Measurements from ENCODE around the gene KBTBD13. TPM values are rescaled to one million over a fixed set of nuclear protein-coding genes. Genes with fewer than 3 reads are reported as not detected.

The KBTBD13 gene
- total and polyA plus RNA-seq, 2 experiments from 2014 or later = not detected

GRCh38 chr15:65085207-65085753 is 8.7 kb downstream of the KBTBD13 start:
- Mint-ChIP-seq H3K27me3 (ENCODE audit: insufficient read depth, low read depth, poor library complexity) (peaks cover 17% of the 10 kb centered on the region), H3K27ac (no peak overlapping the region), H3K4me3 (no peak overlapping the region), H3K9me3 (no peaks in the 10 kb centered on the region), H3K36me3 (ENCODE audit: low read depth) (no peaks in the 10 kb centered on the region), H3K4me1 (peaks cover 68% of the 10 kb centered on the region)
- H2AFZ ChIP-seq = no peak overlapping the region
- H3K4me1 ChIP-seq (ENCODE audit: insufficient read depth) = peaks cover 41% of the 10 kb centered on the region
- peaks cover 21% of the 10 kb centered on the region for H3F3A ChIP-seq (replicated peaks; ENCODE audit: low read depth)
- H3K79me2 ChIP-seq (replicated peaks; ENCODE audit: insufficient read depth) = no peaks in the 10 kb centered on the region
- ATAC-seq (no peak), DNase-seq (ENCODE audit: low spot score) (no peak)
- H3K4me2 ChIP-seq = no peak overlapping the region
- no peaks in the 10 kb centered on the region for H4K20me1 ChIP-seq (replicated peaks; ENCODE audit: insufficient read depth)
- no peak overlapping the region for H3K4me3 ChIP-seq
- no peak overlapping the region for H3K27ac ChIP-seq (ENCODE audit: low read depth)
- no peaks in the 10 kb centered on the region for H3K9me2 ChIP-seq (ENCODE audit: insufficient read depth)
- TF ChIP-seq ZNF114 (CRISPR knock-in tag; IDR thresholded peaks at IDR 0.05) = no peak
- TF ChIP-seq ZNF462 (CRISPR knock-in tag; IDR thresholded peaks at IDR 0.05) = no peak
- no peak for TF ChIP-seq POLR2AphosphoS5 (IDR thresholded peaks at IDR 0.05; ENCODE audit: low read depth)
- no peak for TF ChIP-seq EZH2 (IDR thresholded peaks at IDR 0.05; ENCODE audit: low read depth, unreplicated experiment)
- no peak for TF ChIP-seq STAT1 (IDR thresholded peaks at IDR 0.05; ENCODE audit: unreplicated experiment)
- no peak for TF ChIP-seq ETS1 (IDR thresholded peaks at IDR 0.05)
- TF ChIP-seq EZH2phosphoT487 (IDR thresholded peaks at IDR 0.05; ENCODE audit: unreplicated experiment) = no peak
- TF ChIP-seq REST (IDR thresholded peaks at IDR 0.05; ENCODE audit: unreplicated experiment) = no peak
- TF ChIP-seq NANOG (IDR thresholded peaks at IDR 0.05; ENCODE audit: borderline replicate concordance) = no peak
- no peak for TF ChIP-seq JUNB (IDR thresholded peaks at IDR 0.05; ENCODE audit: unreplicated experiment)
- no peaks in the 10 kb centered on the region for H3K36me3 ChIP-seq (ENCODE audit: insufficient read depth)
- H3K27me3 ChIP-seq (ENCODE audit: insufficient read depth) = no peaks in the 10 kb centered on the region
